Upper lobe of right lung (tissue), 1 donor: ENCODE data around the gene NDUFA12. TPM values are rescaled to one million over a fixed set of nuclear protein-coding genes. Genes with fewer than 3 reads are reported as not detected.

ENCODE experiments used
- ATAC-seq: fragments of 200-7000 bp; cut with Tn5 transposase; one replicate; pipeline ENCODE4 v1.9.1; 2020; ENCODE audit warnings: mild to moderate bottlenecking, moderate library complexity
- DNase-seq: peaks from one replicate; pipeline ENCODE4 v3.0.0-alpha.2; 2020
- H3K27ac ChIP-seq: fragments of 200-600 bp; one replicate; pipeline ENCODE4 v1.8.0; 2022
- H3K27me3 ChIP-seq: fragments of 200-600 bp; one replicate; pipeline ENCODE4 v1.8.0; 2022; ENCODE audit warnings: mild to moderate bottlenecking
- H3K36me3 ChIP-seq: fragments of 200-600 bp; one replicate; pipeline ENCODE4 v1.8.0; 2022
- H3K4me1 ChIP-seq: fragments of 200-600 bp; one replicate; pipeline ENCODE4 v1.8.0; 2022
- H3K4me3 ChIP-seq: fragments of 200-600 bp; one replicate; pipeline ENCODE4 v1.8.0; 2022; ENCODE audit warnings: mild to moderate bottlenecking
- H3K9me3 ChIP-seq: fragments of 200-600 bp; one replicate; pipeline ENCODE4 v1.8.0; 2022
- intact Hi-C: fragments of 100-400 bp; cut with DNase I; formaldehyde crosslinking; loops from one replicate; pipeline ENCODE4 v1.11.0; 2022
- total RNA-seq: library from RNA; stranded (reverse); fragmentation: NEBNext Ultra II Directional; extraction: Animal tissue kit (Norgen Biotek cat#: 25700); gene quantifications from one replicate; pipeline ENCODE4 v1.2.1, GENCODE V29; 2021
- TF ChIP-seq, protein P1 (sequence below): fragments of 200-600 bp; IDR thresholded peaks from one replicate; pipeline ENCODE4 v1.8.0; 2022; ENCODE audit warnings: antibody characterized with exemption
- donor health status: DM: no; HTN: yes; CAD: no; lungs with severe emphysema.

Gene NDUFA12
- total RNA-seq, 1 donor from 2014 or later, result 71.8 TPM

DNA sequence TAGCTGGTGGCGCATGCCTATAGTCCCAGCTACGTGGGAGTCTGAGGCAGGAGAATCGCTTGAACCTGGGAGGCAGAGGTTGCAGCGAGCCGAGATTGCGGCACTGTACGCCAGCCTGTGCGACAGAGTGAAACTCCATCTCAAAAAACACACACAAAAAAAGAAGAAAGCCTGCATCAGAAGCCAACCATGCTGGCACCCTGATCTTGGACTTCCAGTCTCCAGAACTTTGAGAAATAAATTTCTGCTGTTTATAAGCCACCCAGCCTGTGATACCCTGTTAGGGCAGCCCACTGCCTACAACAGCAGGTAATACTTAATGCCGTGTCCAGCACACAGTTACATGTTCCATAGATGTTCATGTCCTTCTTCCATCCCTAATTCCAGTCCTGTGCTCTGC lies 62.7 kb downstream of the NDUFA12 start:
- Histone ChIP-seq H3K27ac (no peak overlapping the region), H3K36me3 (no peaks in the 10 kb centered on the region), H3K4me3 (no peak overlapping the region), H3K27me3 (no peaks in the 10 kb centered on the region), H3K4me1 (peaks cover 7% of the 10 kb centered on the region), H3K9me3 (no peaks in the 10 kb centered on the region)
- ATAC-seq, result no peak
- intact Hi-C loops, result no loop called here
- TF ChIP-seq, protein P1, sequence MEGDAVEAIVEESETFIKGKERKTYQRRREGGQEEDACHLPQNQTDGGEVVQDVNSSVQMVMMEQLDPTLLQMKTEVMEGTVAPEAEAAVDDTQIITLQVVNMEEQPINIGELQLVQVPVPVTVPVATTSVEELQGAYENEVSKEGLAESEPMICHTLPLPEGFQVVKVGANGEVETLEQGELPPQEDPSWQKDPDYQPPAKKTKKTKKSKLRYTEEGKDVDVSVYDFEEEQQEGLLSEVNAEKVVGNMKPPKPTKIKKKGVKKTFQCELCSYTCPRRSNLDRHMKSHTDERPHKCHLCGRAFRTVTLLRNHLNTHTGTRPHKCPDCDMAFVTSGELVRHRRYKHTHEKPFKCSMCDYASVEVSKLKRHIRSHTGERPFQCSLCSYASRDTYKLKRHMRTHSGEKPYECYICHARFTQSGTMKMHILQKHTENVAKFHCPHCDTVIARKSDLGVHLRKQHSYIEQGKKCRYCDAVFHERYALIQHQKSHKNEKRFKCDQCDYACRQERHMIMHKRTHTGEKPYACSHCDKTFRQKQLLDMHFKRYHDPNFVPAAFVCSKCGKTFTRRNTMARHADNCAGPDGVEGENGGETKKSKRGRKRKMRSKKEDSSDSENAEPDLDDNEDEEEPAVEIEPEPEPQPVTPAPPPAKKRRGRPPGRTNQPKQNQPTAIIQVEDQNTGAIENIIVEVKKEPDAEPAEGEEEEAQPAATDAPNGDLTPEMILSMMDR, result no peak
- no peak for DNase-seq

GRCh38 chr12:94938583-94938982 lies 64.9 kb downstream of the NDUFA12 start:
- Histone ChIP-seq H3K4me3 (no peak overlapping the region), H3K9me3 (no peaks in the 10 kb centered on the region), H3K36me3 (no peaks in the 10 kb centered on the region), H3K4me1 (peaks cover 7% of the 10 kb centered on the region), H3K27ac (no peak overlapping the region), H3K27me3 (no peaks in the 10 kb centered on the region)
- ATAC-seq (no peak), DNase-seq (no peak)
- TF ChIP-seq, protein P1, result no peak
- intact Hi-C loops, result no loop called here

DNA sequence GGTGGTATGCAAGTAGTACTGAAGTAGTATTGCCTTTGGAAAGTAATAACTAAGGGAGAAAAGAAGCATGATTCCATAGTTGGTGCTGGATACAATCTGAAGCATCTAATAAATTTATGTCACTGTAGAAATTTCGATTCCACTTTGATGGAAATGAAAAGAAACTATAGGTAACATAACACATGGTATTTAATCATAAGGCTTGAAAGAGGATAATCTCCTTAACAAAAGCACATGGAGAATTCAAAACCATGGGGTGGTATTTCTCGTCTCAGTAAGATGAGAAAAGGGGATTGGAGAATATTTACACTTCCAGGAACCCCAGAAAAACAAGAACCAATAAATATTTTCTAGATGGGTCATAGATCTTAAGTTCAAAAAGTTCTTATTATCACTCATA lies 72.7 kb downstream of the NDUFA12 start:
- TF ChIP-seq, protein P1, result no peak
- DNase-seq (no peak), ATAC-seq (no peak)
- Histone ChIP-seq H3K27ac (no peak overlapping the region), H3K4me3 (no peak overlapping the region), H3K9me3 (no peaks in the 10 kb centered on the region), H3K27me3 (no peaks in the 10 kb centered on the region), H3K4me1 (no peaks in the 10 kb centered on the region), H3K36me3 (no peaks in the 10 kb centered on the region)
- intact Hi-C loops, result no loop called here

- no peak overlapping the region for H3K27ac ChIP-seq
- H3K9me3 ChIP-seq, result no peaks in the 10 kb centered on the region
- ATAC-seq (no peak), DNase-seq (no peak)
- no peaks in the 10 kb centered on the region for H3K27me3 ChIP-seq
- TF ChIP-seq, protein P1, result no peak
- no peak overlapping the region for H3K4me3 ChIP-seq
- H3K36me3 ChIP-seq, result no peaks in the 10 kb centered on the region
- no peaks in the 10 kb centered on the region for H3K4me1 ChIP-seq
- intact Hi-C loops, result no loop called here
These were observed 73.3 kb downstream of the NDUFA12 start for GRCh38 chr12:94930216-94930654.

DNA sequence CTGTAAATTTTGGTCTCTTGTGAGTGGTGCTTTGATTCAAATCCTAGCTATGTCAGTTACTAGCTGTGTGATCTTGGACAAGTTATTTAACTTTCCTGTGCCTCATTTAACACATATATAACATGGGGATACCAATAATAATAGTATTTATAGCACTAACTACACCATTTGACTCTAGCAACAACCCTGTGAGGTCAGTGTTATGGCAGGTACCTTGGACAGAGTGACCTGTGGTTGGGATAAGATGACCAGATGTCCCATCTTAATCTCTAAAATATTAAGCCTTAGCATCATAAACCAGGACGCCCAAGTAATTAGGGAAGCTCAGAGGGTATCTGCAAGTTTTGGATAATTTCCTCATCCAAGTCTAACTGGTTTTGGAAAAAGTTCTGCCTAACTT lies 73.7 kb downstream of the NDUFA12 start:
- no peak for DNase-seq
- H3K4me3 ChIP-seq, result no peak overlapping the region
- H3K27me3 ChIP-seq, result no peaks in the 10 kb centered on the region
- H3K9me3 ChIP-seq, result no peaks in the 10 kb centered on the region
- intact Hi-C loops, result no loop called here
- no peak for ATAC-seq
- no peaks in the 10 kb centered on the region for H3K4me1 ChIP-seq
- H3K27ac ChIP-seq, result no peak overlapping the region
- no peaks in the 10 kb centered on the region for H3K36me3 ChIP-seq
- TF ChIP-seq, protein P1, result no peak

GRCh38 chr12:94925729-94926128 lies 77.8 kb downstream of the NDUFA12 start:
- H3K4me1 ChIP-seq, result no peaks in the 10 kb centered on the region
- no peaks in the 10 kb centered on the region for H3K9me3 ChIP-seq
- TF ChIP-seq, protein P1, result no peak
- H3K27me3 ChIP-seq, result no peaks in the 10 kb centered on the region
- no peaks in the 10 kb centered on the region for H3K36me3 ChIP-seq
- no peak overlapping the region for H3K4me3 ChIP-seq
- no peak overlapping the region for H3K27ac ChIP-seq
- ATAC-seq (no peak), DNase-seq (no peak)
- intact Hi-C loops, result no loop called here
